T-cell (primary cell): Measurements from ENCODE around the gene UBE2V1. TPM values are rescaled to one million over a fixed set of nuclear protein-coding genes. Genes with fewer than 3 reads are reported as not detected.
A peak's percentile ranks its signal among the peaks of the same experiment; 100 is the strongest.

Source experiments
- ATAC-seq, 4 experiments: fragments of 200-7000 bp in 3 of 4; fragments of 150-1000 bp in 1 of 4; cut with Tn5 transposase; replicated peaks in 1 of 4; 1 replicate in 3 of 4; 2 replicates in 1 of 4; pipeline ENCODE4 v1.10.0; 2021; ENCODE audit warnings: moderate library complexity in 3 of 4, mild to moderate bottlenecking in 2 of 4, moderate number of reproducible peaks in 1 of 4
- CTCF ChIA-PET, 2 donors: fragments of 300-600 bp; sonication (Branson Sonifier 250); formaldehyde crosslinking; loops; one replicate each; lab custom pipeline; 2022; ENCODE audit warnings: antibody characterized with exemption in 2 of 2; lab: Charles Lee
- POLR2A ChIA-PET, 2 donors: fragments of 300-600 bp; sonication (Branson Sonifier 250); formaldehyde crosslinking; loops; one replicate each; lab custom pipeline; 2022; ENCODE audit warnings: antibody characterized with exemption in 2 of 2; lab: Charles Lee
- DNase-seq, 35 experiments: peaks; one replicate each; pipeline versions ENCODE4 v3.0.0 to v3.0.0-alpha.2; 2013 to 2023
- H3K27ac ChIP-seq: one replicate; pipeline ENCODE4 v1.5.1; 2013; ENCODE audit warnings: low read length
- H3K27me3 ChIP-seq, 2 experiments: replicated peaks in 1 of 2; 1 replicate in 1 of 2; 2 replicates in 1 of 2; pipeline versions ENCODE4 v1.6.1 to v1.7.0; 2013; ENCODE audit warnings: low read length in 1 of 2, mixed read lengths in 1 of 2; ENCODE audit not compliant: control insufficient read depth in 2 of 2, insufficient read depth in 2 of 2; ENCODE audit errors: extremely low read depth in 1 of 2
- H3K36me3 ChIP-seq, 2 donors: 1 replicate in 1 of 2; 2 replicates in 1 of 2; pipeline versions ENCODE4 v1.6.1 to v1.7.0; 2013; ENCODE audit warnings: low read length in 1 of 2; ENCODE audit not compliant: control insufficient read depth in 2 of 2, insufficient read depth in 1 of 2; ENCODE audit errors: extremely low read depth in 1 of 2
- H3K4me1 ChIP-seq, 2 experiments: 1 replicate in 1 of 2; 2 replicates in 1 of 2; pipeline versions ENCODE4 v1.6.1 to v1.7.0; 2013; ENCODE audit warnings: low read length in 2 of 2, mixed read lengths in 1 of 2; ENCODE audit not compliant: insufficient read depth in 2 of 2, control insufficient read depth in 1 of 2; ENCODE audit errors: extremely low read depth in 1 of 2
- H3K4me3 ChIP-seq, 2 donors: 1 replicate in 1 of 2; 2 replicates in 1 of 2; pipeline versions ENCODE4 v1.5.1 to v1.7.0; 2013; ENCODE audit warnings: mild to moderate bottlenecking in 2 of 2, low read length in 1 of 2, moderate library complexity in 1 of 2; ENCODE audit not compliant: control insufficient read depth in 1 of 2; ENCODE audit errors: extremely low read depth in 1 of 2
- H3K9me3 ChIP-seq: 2 replicates; pipeline ENCODE4 v1.7.0; 2013
- H3K27ac Mint-ChIP-seq, 2 donors: one replicate each; pipeline ENCODE4 v1.8.0; 2020 to 2021; ENCODE audit warnings: mild to moderate bottlenecking in 2 of 2, mixed read lengths in 2 of 2
- H3K27me3 Mint-ChIP-seq, 2 donors: one replicate each; pipeline ENCODE4 v1.8.0; 2021 to 2022; ENCODE audit warnings: mixed read lengths in 2 of 2
- H3K36me3 Mint-ChIP-seq: one replicate; pipeline ENCODE4 v1.8.0; 2021; ENCODE audit warnings: mixed read lengths
- H3K4me1 Mint-ChIP-seq, 3 donors: one replicate each; pipeline ENCODE4 v1.8.0; 2020 to 2022; ENCODE audit warnings: mixed read lengths in 3 of 3, mild to moderate bottlenecking in 1 of 3
- H3K4me3 Mint-ChIP-seq, 3 donors: one replicate each; pipeline ENCODE4 v1.8.0; 2020 to 2022; ENCODE audit warnings: mild to moderate bottlenecking in 3 of 3, mixed read lengths in 3 of 3, moderate library complexity in 3 of 3
- H3K9me3 Mint-ChIP-seq, 3 donors: one replicate each; pipeline ENCODE4 v1.8.0; 2020 to 2022; ENCODE audit warnings: mixed read lengths in 3 of 3
- WGBS: methylation state at CpG from one replicate; pipeline ENCODE4 v1.1.5; 2013; ENCODE audit warnings: missing lambda C conversion rate; ENCODE audit not compliant: insufficient coverage; 5-methylcytosine and 5-hydroxymethylcytosine counted together
- total RNA-seq, 35 experiments: library from RNA in 6 of 35; stranded (reverse) in 6 of 35; fragments of 120-200 nt in 1 of 35; gene quantifications; one replicate each; pipeline versions ENCODE4 v1.2.1 to v1.2.4 and lab custom pipeline; 2013 to 2026

UBE2V1 gene
- total RNA-seq, 5 donors from 2014 or later (not counting 1 experiment from before 2014, with no cell fraction given), result 107 to 194 (median 116) TPM

DNA sequence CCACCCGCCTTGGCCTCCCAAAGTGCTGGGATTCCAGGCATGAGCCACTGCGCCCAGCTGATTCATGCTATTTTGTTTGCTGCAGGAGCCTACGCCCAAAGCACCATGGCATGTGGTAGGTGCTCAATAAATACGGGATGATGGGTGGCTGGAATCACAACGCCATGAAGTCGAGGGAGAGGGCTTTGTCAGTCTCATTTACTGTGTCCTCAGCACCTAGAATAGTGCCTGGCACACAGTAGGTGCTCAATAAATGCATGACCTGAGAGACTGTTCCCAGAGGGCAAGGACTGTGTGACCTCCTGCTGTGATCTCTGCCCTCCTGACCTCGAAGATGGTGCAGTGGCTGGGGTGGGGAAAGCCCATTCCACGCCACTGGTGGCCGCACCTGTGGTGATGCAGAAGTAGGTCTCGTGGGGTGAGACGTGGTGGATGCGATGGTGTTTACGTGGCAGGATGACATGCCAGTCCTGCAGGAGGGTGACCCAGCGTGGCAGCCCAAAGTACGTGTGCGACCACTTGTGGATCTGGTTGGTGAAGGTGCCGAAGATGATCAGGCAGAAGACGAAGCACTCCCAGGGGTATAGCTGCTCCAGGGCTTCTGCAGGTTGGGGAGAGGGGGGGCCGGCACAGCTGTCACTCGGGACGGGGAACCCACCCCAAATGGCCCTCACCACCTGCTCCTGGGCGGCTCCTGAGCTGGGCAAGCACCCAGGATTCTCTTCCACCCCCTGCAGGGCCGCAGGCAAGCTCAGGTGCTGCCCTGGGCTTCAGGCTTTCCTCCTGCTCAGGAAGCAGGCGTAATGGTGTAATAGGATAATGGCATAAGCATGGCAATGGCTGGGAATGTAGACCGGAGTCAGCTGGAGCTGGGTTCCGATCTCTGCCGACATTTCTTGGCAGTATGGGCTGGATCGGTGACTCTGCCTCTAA lies 14.9 kb upstream of the UBE2V1 start:
- DNase-seq (no peak), ATAC-seq (no peak)
- Mint-ChIP-seq H3K27me3 (no peaks in the 10 kb centered on the region), H3K4me1 (peaks cover 0 to 8% (median 2%) of the 10 kb centered on the region in 3 donors), H3K4me3 (no peak overlapping the region), H3K36me3 (peaks cover 72% of the 10 kb centered on the region), H3K27ac (no peak overlapping the region), H3K9me3 (no peaks in the 10 kb centered on the region)
- WGBS, result 95% methylated on average over 19 of the region's 28 CpGs
- CTCF ChIA-PET, result interaction anchor here in 1 of 2 donors (0.8 to 0.9 kb wide), 2 partner anchors 41 to 43 kb away, joined by 3 to 4 read pairs; no protein-coding TSS in a partner anchor
- Histone ChIP-seq H3K27me3 (no peaks in the 10 kb centered on the region), H3K27ac (no peak overlapping the region), H3K9me3 (no peaks in the 10 kb centered on the region), H3K4me3 (no peak overlapping the region), H3K36me3 (peaks cover 36 to 71% of the 10 kb centered on the region in 2 donors), H3K4me1 (no peaks in the 10 kb centered on the region)
- POLR2A ChIA-PET, result interaction anchor here in 1 of 2 donors (0.6 kb wide), 1 partner anchor 15 kb away, joined by 7 read pairs; the partner anchor contains the start of gene UBE2V1

DNA sequence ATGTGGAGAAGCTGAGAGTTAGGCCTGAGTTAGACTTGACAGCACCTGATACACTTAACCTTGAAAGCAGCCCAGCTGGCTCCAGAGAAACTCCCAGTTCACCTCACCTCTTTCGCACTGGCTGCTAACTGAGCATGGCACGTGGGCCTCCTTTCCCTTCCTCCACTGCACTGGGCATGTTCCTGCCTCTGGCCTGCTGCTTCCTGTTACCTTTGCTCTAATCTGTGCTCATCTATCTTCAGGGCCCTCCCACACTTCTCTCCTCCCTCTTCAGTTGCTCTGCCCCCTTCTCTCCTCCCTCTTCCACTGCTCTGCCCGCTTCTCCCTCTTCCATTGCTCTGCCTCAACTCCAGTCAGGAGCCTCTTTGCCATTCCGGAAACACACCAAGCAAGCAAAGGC lies 13.7 kb upstream of the UBE2V1 start:
- peaks cover 67% of the 10 kb centered on the region for H3K36me3 Mint-ChIP-seq
- peaks cover 0 to 8% (median 2%) of the 10 kb centered on the region in 3 donors for H3K4me1 Mint-ChIP-seq
- Histone ChIP-seq H3K4me1 (no peaks in the 10 kb centered on the region), H3K4me3 (no peak overlapping the region), H3K36me3 (peaks cover 36 to 65% of the 10 kb centered on the region in 2 donors), H3K27ac (no peak overlapping the region), H3K27me3 (no peaks in the 10 kb centered on the region), H3K9me3 (no peaks in the 10 kb centered on the region)
- POLR2A ChIA-PET, result interaction anchor here in 1 of 2 donors (0.6 kb wide), 1 partner anchor 397 kb away, joined by 6 read pairs; no protein-coding TSS in a partner anchor
- H3K4me3 Mint-ChIP-seq, result no peak overlapping the region
- CTCF ChIA-PET, result interaction anchor here in 1 of 2 donors (1.4 kb wide), 1 partner anchor 52 kb away, joined by 3 read pairs; no protein-coding TSS in a partner anchor
- no peaks in the 10 kb centered on the region for H3K27me3 Mint-ChIP-seq
- ATAC-seq (no peak), DNase-seq (no peak)
- peak overlapping the region in 1 of 2 donors; percentile 72 for H3K27ac Mint-ChIP-seq
- H3K9me3 Mint-ChIP-seq, result no peaks in the 10 kb centered on the region
- WGBS, result 76% methylated on average over 4 of the region's 4 CpGs

DNA sequence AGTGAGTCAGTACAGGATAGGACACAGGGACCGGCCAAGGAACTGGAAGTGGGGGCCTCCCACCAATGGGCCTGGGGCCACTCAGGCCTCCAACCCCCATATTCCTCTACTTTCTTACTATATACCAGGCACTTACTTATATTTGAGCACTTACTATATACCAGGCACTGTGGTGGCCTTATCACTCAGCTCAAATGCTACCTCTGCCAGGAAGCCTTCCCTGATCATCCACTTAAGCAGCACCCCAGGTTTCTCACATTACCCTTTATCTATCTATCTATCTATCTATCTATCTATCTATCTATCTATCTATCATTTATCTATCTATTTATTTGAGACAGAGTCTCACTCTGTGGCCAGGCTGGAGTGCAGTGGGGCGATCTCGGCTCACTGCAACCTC lies 12.3 kb upstream of the UBE2V1 start:
- no peaks in the 10 kb centered on the region for H3K9me3 ChIP-seq
- WGBS, result 100% methylated on average over 1 of the region's 3 CpGs
- no peak overlapping the region for H3K27ac ChIP-seq
- ChIA-PET CTCF (interaction anchor here in 1 of 2 donors (1.4 kb wide), 1 partner anchor 54 kb away, joined by 3 read pairs; no protein-coding TSS in a partner anchor), POLR2A (no interaction called here)
- H3K27ac Mint-ChIP-seq, result no peak overlapping the region
- no peak for ATAC-seq
- H3K36me3 ChIP-seq, result peaks cover 29 to 55% of the 10 kb centered on the region in 2 donors
- H3K9me3 Mint-ChIP-seq, result no peaks in the 10 kb centered on the region
- no peaks in the 10 kb centered on the region for H3K27me3 ChIP-seq
- no peaks in the 10 kb centered on the region for H3K27me3 Mint-ChIP-seq
- H3K4me3 ChIP-seq, result no peak overlapping the region
- no peak for DNase-seq
- no peak overlapping the region for H3K4me3 Mint-ChIP-seq
- H3K36me3 Mint-ChIP-seq, result peaks cover 55% of the 10 kb centered on the region
- H3K4me1 Mint-ChIP-seq, result peaks cover 3 to 8% (median 5%) of the 10 kb centered on the region in 3 donors
- H3K4me1 ChIP-seq, result peaks cover 0 to 4% of the 10 kb centered on the region in 2 experiments

DNA sequence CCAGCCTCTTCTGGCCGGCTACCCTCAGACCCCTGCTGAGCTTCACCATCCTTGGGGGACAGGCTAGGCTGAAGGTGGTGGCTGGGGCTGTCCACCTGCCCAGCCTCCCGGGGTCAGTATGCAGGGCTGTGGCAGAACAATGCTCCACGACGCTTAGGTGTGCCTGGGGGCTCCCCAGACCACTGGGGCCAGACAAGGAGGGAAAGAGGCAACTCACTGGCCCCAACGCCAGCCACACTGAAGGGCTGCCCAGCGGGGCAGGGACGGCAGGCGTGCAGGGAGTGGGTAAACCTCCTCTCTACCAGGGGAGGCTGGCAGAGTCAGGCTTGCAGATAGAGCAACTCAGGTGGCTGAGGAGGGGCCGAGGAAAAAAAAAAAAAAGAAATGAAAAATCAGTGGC lies 11.5 kb upstream of the UBE2V1 start:
- H3K27me3 ChIP-seq, result no peaks in the 10 kb centered on the region
- no peaks in the 10 kb centered on the region for H3K9me3 ChIP-seq
- H3K36me3 ChIP-seq, result peaks cover 26 to 47% of the 10 kb centered on the region in 2 donors
- CTCF ChIA-PET, result interaction anchor here in 1 of 2 donors (4.7 kb wide), 1 partner anchor 45 kb away, joined by 43 read pairs; no protein-coding TSS in a partner anchor
- no peak overlapping the region for H3K27ac ChIP-seq
- Mint-ChIP-seq H3K27ac (no peak overlapping the region), H3K4me1 (peaks cover 3 to 8% (median 5%) of the 10 kb centered on the region in 3 donors), H3K36me3 (peaks cover 47% of the 10 kb centered on the region), H3K4me3 (no peak overlapping the region), H3K27me3 (no peaks in the 10 kb centered on the region), H3K9me3 (no peaks in the 10 kb centered on the region)
- H3K4me1 ChIP-seq, result peaks cover 0 to 4% of the 10 kb centered on the region in 2 experiments
- DNase-seq (no peak), ATAC-seq (no peak)
- 93% methylated on average over 5 of the region's 9 CpGs for WGBS
- no peak overlapping the region for H3K4me3 ChIP-seq
- POLR2A ChIA-PET, result interaction anchor here in 1 of 2 donors (0.6 kb wide), 1 partner anchor 830 kb away, joined by 3 read pairs; no protein-coding TSS in a partner anchor

DNA sequence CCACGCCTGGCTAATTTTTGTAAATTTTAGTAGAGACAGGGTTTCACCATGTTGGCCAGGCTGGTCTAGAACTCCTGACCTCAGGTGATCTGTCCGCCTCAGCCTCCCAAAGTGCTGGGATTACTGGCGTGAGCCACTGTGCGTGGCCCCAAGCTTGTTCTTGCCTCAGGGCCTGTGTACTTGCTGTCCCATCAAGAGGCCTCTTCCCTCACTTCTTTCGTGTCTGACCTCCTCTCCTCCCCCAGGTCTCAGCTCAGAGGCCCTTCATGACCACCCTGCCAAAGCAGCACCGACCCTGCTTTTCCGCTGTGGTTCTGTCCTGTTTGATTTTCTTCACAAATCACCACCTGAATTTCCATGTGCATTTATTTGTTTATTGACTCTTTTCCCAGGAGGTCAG lies 10.5 kb upstream of the UBE2V1 start:
- Mint-ChIP-seq H3K4me3 (no peak overlapping the region), H3K4me1 (peaks cover 3 to 8% (median 5%) of the 10 kb centered on the region in 3 donors), H3K36me3 (peaks cover 39% of the 10 kb centered on the region), H3K27me3 (no peaks in the 10 kb centered on the region), H3K9me3 (no peaks in the 10 kb centered on the region), H3K27ac (no peak overlapping the region)
- POLR2A ChIA-PET, result interaction anchor here in 1 of 2 donors (0.6 kb wide), 1 partner anchor 18 kb away, joined by 3 read pairs; no protein-coding TSS in a partner anchor
- Histone ChIP-seq H3K9me3 (no peaks in the 10 kb centered on the region), H3K4me1 (peaks cover 0 to 4% of the 10 kb centered on the region in 2 experiments), H3K27me3 (no peaks in the 10 kb centered on the region), H3K36me3 (peaks cover 20 to 36% of the 10 kb centered on the region in 2 donors), H3K27ac (no peak overlapping the region), H3K4me3 (no peak overlapping the region)
- CTCF ChIA-PET, result interaction anchor here (0.7 to 4.7 kb wide), 3 partner anchors 29 to 46 kb away, joined by 3 to 43 read pairs (median 3); no protein-coding TSS in a partner anchor
- 90% methylated on average over 4 of the region's 7 CpGs for WGBS
- DNase-seq (no peak), ATAC-seq (no peak)

DNA sequence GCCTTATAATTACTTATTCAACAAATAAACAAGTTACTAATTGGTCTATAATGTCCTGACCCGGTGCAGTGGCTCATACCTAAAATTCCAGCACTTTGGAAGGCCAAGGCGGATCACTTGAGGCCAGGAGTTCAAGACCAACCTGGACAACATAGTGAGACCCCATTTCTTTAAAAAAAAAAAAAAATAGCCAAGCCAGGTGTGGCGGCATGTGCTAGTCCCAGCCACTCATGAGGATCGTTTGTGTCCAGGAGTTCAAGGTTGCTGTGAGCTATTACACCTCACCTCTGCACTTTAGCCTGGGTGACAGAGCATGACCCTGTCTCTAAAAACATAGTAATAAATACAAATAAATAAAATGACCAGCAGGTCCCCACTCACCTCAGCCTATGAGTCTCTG lies 9.8 kb upstream of the UBE2V1 start:
- Mint-ChIP-seq H3K4me1 (peaks cover 3 to 8% (median 5%) of the 10 kb centered on the region in 3 donors), H3K27me3 (no peaks in the 10 kb centered on the region), H3K27ac (no peak overlapping the region), H3K36me3 (peaks cover 34% of the 10 kb centered on the region), H3K4me3 (no peak overlapping the region), H3K9me3 (no peaks in the 10 kb centered on the region)
- ChIA-PET POLR2A (interaction anchor here in 1 of 2 donors (0.6 to 0.7 kb wide), 3 partner anchors 18 to 30 kb away, joined by 3 to 5 read pairs (median 4); no protein-coding TSS in a partner anchor), CTCF (interaction anchor here (0.7 to 4.7 kb wide), 4 partner anchors 30 to 47 kb away, joined by 3 to 43 read pairs (median 4); no protein-coding TSS in a partner anchor)
- no peak overlapping the region for H3K4me3 ChIP-seq
- no peak for ATAC-seq
- peaks cover 0 to 4% of the 10 kb centered on the region in 2 experiments for H3K4me1 ChIP-seq
- H3K36me3 ChIP-seq, result peaks cover 16 to 30% of the 10 kb centered on the region in 2 donors
- 94% methylated on average over 2 of the region's 4 CpGs for WGBS
- no peak overlapping the region for H3K27ac ChIP-seq
- DNase-seq, result no peak
- H3K9me3 ChIP-seq, result no peaks in the 10 kb centered on the region
- no peaks in the 10 kb centered on the region for H3K27me3 ChIP-seq
